ENCODE data around the gene EMP1. TPM values are rescaled to one million over a fixed set of nuclear protein-coding genes. Genes with fewer than 3 reads are reported as not detected.

Gene EMP1
- total and polyA plus RNA-seq, 2 experiments from 2014 or later, result 51.1 to 67.3 TPM

- Histone ChIP-seq H3K36me3 (replicated peaks; ENCODE audit: insufficient read depth, low read depth) (no peaks in the 10 kb centered on the region), H3K79me2 (no peaks in the 10 kb centered on the region), H4K20me1 (ENCODE audit: insufficient read depth, poor library complexity, severe bottlenecking) (no peaks in the 10 kb centered on the region), H3K9me2 (replicated peaks; ENCODE audit: insufficient read depth) (no peaks in the 10 kb centered on the region), H3K9me3 (ENCODE audit: low read depth) (no peaks in the 10 kb centered on the region), H2AFZ (no peak overlapping the region), H3K27ac (no peak overlapping the region), H3K4me1 (ENCODE audit: insufficient read depth) (no peaks in the 10 kb centered on the region), H3K27me3 (no peaks in the 10 kb centered on the region), H3K4me2 (no peak overlapping the region), H3K4me3 (no peak overlapping the region)
- DNase-seq (ENCODE audit: low spot score), result peak; percentile 70
- TF ChIP-seq CTCF (IDR thresholded peaks at IDR 0.05; ENCODE audit: poor library complexity) (peak; percentile 65), EZH2phosphoT487 (IDR thresholded peaks at IDR 0.05; ENCODE audit: low read depth, severe bottlenecking, unreplicated experiment) (no peak)
- WGBS (ENCODE audit: low lambda C conversion rate, missing lambda C conversion rate), result 68% methylated on average over 8 of the region's 8 CpGs
Observed at GRCh38 chr12:13233830-13234641, 37.5 kb downstream of the EMP1 start.

- H3K9me3 ChIP-seq (ENCODE audit: low read depth), result no peaks in the 10 kb centered on the region
- H3K27ac ChIP-seq, result no peak overlapping the region
- H3K79me2 ChIP-seq, result no peaks in the 10 kb centered on the region
- no peak overlapping the region for H3K4me3 ChIP-seq
- no peaks in the 10 kb centered on the region for H3K27me3 ChIP-seq
- H3K9me2 ChIP-seq (replicated peaks; ENCODE audit: insufficient read depth), result no peaks in the 10 kb centered on the region
- no peak for DNase-seq (ENCODE audit: low spot score)
- no peak overlapping the region for H2AFZ ChIP-seq
- no peaks in the 10 kb centered on the region for H3K36me3 ChIP-seq (replicated peaks; ENCODE audit: insufficient read depth, low read depth)
- TF ChIP-seq EZH2 (IDR thresholded peaks at IDR 0.05; ENCODE audit: borderline replicate concordance), result no peak
- TF ChIP-seq EZH2phosphoT487 (IDR thresholded peaks at IDR 0.05; ENCODE audit: low read depth, severe bottlenecking, unreplicated experiment), result no peak
- TF ChIP-seq CTCF (IDR thresholded peaks at IDR 0.05; ENCODE audit: poor library complexity), result no peak
- H3K4me2 ChIP-seq, result no peak overlapping the region
- WGBS (ENCODE audit: low lambda C conversion rate, missing lambda C conversion rate), result 81% methylated on average over 7 of the region's 7 CpGs
- H4K20me1 ChIP-seq (ENCODE audit: insufficient read depth, poor library complexity, severe bottlenecking), result no peaks in the 10 kb centered on the region
- no peaks in the 10 kb centered on the region for H3K4me1 ChIP-seq (ENCODE audit: insufficient read depth)
Observed at GRCh38 chr12:13238204-13238603, 41.7 kb downstream of the EMP1 start.

- H3K9me2 ChIP-seq (replicated peaks; ENCODE audit: insufficient read depth), result no peaks in the 10 kb centered on the region
- peak; percentile 81 for DNase-seq (ENCODE audit: low spot score)
- H3K79me2 ChIP-seq, result no peaks in the 10 kb centered on the region
- no peaks in the 10 kb centered on the region for H3K36me3 ChIP-seq (replicated peaks; ENCODE audit: insufficient read depth, low read depth)
- WGBS (ENCODE audit: low lambda C conversion rate, missing lambda C conversion rate), result 54% methylated on average over 2 of the region's 2 CpGs
- H3K9me3 ChIP-seq (ENCODE audit: low read depth), result no peaks in the 10 kb centered on the region
- no peaks in the 10 kb centered on the region for H3K4me1 ChIP-seq (ENCODE audit: insufficient read depth)
- no peaks in the 10 kb centered on the region for H4K20me1 ChIP-seq (ENCODE audit: insufficient read depth, poor library complexity, severe bottlenecking)
- no peak overlapping the region for H3K4me3 ChIP-seq
- H2AFZ ChIP-seq, result no peak overlapping the region
- H3K27ac ChIP-seq, result peak overlapping the region; percentile 73
- no peaks in the 10 kb centered on the region for H3K27me3 ChIP-seq
- H3K4me2 ChIP-seq, result no peak overlapping the region
- TF ChIP-seq EZH2phosphoT487 (IDR thresholded peaks at IDR 0.05; ENCODE audit: low read depth, severe bottlenecking, unreplicated experiment), result no peak
- TF ChIP-seq EZH2 (IDR thresholded peaks at IDR 0.05; ENCODE audit: borderline replicate concordance), result no peak
- no peak for TF ChIP-seq CTCF (IDR thresholded peaks at IDR 0.05; ENCODE audit: poor library complexity)
Observed at GRCh38 chr12:13241833-13242488, 45.4 kb downstream of the EMP1 start.
